DMS153 treated with DMSO at 0.1 percent for 48 hours (cell line): ENCODE measurements around the gene ROBO1.

Source experiments
- DNase-seq: peaks from one replicate; lab custom pipeline; 2025; ENCODE audit not compliant: unreplicated experiment; lab: John Stamatoyannopoulos, UW

Gene ROBO1

GRCh38 chr3:78992830-78993229 is 775.0 kb downstream of the ROBO1 start:
- no peak for DNase-seq

DNA sequence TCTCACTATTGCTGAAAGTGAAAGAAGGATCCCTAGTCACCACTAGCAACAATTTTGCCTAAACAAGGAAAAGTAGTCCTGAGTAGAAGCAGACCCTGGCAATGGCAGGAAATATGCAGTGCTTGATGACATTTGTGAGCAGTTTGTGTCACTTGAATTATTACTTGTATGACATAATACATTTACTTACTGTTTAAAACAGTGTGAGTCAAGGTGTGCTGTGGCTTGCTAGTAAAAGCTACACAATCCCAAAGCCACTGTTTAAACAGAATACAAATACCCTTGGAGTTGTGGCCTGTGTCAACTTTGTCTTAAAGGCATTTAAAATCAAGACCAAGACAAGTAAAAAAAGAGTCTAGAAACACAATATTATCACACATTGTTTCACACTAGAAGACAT is 775.4 kb downstream of the ROBO1 start:
- no peak for DNase-seq

DNA sequence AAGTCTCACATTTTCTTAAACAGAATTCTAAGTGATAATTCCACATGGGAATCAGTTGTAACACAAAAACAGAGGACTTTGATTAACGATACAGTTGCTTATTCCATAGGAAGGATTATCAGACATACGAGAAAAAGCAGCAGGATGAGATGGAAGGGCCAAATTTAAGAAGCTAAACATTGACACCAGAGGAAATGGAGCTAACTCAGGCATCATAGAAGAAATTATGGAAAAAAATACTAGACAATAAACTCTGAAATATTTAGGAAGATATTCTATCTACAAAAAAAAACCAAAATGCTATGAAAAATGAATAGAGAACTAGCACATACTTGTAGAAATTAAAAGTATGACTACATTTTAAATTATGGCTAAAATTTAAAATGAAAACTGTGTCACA is 776.1 kb downstream of the ROBO1 start:
- DNase-seq, result no peak

DNA sequence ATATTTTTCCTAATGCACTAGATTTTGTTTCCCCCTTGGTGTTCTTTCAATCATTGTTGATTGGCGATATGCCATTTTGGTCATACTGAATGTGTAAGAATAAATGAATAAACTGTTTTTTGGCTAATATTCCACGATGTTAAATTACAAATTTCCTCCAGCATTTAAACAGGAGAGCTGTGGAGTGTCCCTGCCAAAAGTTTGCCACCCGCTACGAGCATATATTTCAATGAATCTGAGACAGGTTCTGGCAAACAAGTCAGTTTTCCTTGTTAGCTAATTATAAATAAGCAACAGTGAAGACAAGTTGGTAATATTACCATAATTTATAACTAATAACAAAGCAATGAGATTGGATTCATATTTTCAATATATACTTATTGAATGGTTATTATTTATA is 777.6 kb downstream of the ROBO1 start:
- no peak for DNase-seq

- no peak for DNase-seq
These were observed 779.5 kb downstream of the ROBO1 start for GRCh38 chr3:78988324-78988723.

DNA sequence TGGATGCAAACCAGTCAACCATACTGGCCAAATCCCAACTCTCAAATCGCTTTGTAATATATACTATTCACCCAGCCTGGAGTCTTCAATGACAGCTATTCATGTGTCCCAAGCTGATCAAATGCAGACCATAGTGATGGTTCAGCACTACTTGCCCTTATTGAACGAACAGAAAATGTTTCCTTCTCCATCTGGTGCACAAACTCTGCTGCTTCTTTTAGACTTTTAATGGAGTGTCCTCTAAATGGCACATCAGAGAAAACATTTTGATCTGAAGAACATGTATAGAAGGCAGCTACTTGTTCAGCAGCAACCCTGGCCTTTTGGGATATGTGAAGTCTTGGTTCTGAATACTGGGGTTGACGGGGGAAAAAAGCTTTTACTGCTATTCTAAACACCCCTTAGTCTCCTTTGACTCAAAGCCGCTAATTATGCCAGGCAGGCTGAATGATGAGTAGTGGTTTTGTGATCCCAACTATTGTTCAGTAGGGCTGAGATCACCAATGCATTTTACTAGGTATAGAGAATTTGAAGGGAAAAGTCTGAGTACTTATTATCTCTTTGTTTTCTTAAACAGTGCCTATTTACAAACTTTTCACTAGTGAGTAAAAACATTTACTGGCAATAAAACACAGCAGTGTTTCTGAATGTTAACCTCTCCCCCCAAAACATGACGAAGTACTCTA is 781.2 kb downstream of the ROBO1 start:
- DNase-seq, result no peak

DNA sequence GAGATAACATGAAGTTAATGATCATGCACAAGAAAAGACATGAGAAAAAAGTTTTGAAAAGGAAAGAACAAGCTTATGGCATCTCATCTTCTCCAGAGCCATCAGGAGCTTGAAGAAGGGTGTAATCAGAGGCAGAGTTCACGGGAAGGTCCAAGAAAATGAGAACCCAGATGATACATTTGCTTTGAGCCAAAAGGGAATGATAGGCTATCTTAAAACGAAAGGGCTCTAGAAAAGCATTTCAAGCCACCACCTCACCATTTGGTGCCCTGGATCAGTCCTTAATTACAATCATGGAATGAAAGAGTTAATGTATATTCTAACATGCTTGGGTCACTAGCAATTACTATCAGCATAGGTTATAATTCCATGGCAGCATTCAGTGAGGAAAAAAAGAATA is 781.8 kb downstream of the ROBO1 start:
- DNase-seq, result no peak

GRCh38 chr3:78979028-78979427 is 788.8 kb downstream of the ROBO1 start:
- no peak for DNase-seq

GRCh38 chr3:78978037-78978436 is 789.8 kb downstream of the ROBO1 start:
- DNase-seq, result no peak

GRCh38 chr3:78977073-78977472 is 790.7 kb downstream of the ROBO1 start:
- no peak for DNase-seq

DNA sequence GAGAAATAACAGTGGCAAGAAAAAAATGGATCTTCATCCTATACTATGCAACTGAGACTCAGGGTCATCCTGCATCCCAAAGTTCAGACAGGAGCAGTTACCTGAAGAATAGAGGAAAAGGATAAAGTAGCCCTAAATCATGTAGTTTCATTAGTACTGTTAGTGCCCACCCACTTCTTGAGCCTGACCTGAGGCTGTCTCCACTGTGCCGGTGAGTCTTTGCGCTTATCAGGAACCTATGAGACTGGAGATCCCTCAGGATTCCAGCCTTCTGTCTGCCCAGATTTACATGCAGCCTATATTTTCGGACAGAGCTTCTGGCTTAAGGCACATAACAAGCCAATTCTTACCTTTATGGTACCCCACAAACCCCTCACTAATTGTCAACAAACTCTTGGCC is 791.6 kb downstream of the ROBO1 start:
- DNase-seq, result no peak

DNA sequence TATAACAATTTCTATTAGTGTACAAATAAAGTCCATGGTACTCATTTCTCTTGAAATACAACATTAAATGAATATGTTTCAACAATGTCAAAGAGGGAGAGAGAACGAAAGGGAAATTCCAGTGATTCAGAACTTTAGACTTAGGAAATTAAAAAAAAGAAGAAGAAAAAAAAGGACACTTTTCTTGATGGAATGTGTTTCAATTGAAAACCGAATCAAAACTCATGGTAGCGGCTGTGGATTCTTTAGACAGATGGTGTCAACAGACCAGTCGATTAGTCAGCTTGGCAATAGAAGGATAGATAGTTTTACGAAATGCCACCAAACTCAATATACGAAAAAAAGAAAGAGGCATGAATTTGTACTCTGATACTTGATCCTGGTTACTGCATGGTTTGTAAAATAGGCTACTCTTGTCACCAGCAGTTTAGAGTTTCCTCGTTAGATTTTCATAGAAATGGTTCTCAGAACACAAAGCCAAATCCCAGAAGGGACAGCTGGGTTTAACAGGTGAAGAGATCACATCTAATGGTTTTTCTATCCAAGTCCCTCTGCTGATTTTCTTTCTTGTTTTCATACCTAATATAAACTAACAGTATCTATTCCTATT is 793.5 kb downstream of the ROBO1 start:
- no peak for DNase-seq

DNA sequence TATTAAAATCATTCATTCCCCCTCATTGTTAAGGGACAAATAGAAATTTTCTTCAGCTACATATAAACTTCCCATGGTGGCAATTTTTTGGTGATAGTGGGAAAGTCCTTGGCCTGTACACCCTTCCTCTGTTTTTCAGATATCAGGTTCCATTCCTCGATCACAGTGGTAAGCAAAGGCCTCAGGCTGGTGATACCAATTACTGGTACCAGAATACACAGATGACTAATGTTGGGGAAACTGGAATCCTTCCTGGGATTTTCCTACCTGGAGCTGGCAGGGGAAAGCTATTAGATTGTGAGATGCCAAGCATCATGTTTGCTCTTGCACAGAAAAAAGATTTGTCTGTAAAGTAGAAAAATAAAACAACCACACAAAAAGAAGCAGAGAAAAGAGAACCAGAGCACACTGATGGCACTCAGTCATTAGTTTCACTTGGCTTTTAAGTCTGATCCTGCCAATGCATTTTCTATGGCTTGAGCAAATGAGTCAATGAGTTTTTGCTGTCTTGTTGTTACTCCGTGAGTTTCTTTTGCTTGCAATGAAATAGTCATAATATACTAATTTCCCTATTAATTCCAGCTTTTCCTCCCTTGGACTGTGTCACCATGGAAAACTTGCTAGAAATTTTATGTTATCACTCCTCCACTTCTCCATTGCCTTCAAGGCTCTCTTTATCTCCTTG is 795.0 kb downstream of the ROBO1 start:
- no peak for DNase-seq

GRCh38 chr3:78970656-78971055 is 797.1 kb downstream of the ROBO1 start:
- DNase-seq, result no peak

- no peak for DNase-seq
These were observed 798.3 kb downstream of the ROBO1 start for GRCh38 chr3:78969483-78969882.

GRCh38 chr3:78967061-78967460 is 800.7 kb downstream of the ROBO1 start:
- no peak for DNase-seq

DNA sequence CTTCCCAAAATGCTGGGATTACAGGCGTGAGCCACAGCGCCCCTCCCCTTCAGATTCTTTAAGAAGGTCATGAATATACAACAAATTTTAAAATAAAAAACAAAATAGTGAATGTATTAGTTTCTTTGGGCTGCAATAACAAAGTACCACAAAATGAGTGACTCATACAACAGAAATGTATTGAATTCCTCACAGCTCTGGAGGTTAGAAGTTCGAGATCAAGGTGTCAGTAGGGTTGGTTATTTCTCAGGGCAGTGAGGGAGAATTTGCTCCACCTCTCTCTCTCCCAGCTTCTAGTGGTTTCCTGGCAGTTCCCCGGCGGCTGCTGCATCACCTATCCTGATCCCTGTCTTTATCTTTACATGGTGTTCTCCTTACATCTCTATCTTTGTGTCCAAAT is 804.0 kb downstream of the ROBO1 start:
- no peak for DNase-seq

- DNase-seq, result no peak
These were observed 810.3 kb downstream of the ROBO1 start for GRCh38 chr3:78957456-78957855.

- DNase-seq, result no peak
These were observed 816.4 kb downstream of the ROBO1 start for GRCh38 chr3:78951342-78951945.

DNA sequence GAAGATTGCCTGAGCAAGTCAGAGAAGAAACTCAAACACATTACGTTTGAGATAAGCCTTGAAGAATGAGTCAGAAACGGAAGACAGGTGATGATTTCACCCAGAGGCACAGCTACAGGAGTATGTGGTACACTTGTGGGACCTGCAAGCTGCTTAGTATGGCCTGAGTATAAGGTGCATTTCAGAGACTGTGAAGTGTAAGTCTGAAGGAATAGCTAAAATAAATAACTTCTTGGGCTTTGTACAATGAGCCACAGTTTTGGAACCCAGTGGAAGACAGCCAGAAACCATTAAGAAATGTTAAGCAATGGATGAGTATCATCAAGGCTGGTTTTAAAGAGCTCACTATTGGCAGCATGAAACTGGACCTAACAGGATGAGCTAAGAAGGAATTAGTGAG is 826.2 kb downstream of the ROBO1 start:
- DNase-seq, result no peak

GRCh38 chr3:78940626-78941025 is 827.2 kb downstream of the ROBO1 start:
- DNase-seq, result no peak

GRCh38 chr3:78940128-78940527 is 827.7 kb downstream of the ROBO1 start:
- no peak for DNase-seq
